ENCODE data around the gene ENGASE.
"Not testable (repeated sequence)": the region's sequence is repeated elsewhere in the genome, so short reads cannot be mapped to it uniquely, and the experiment has no call there.

DNA sequence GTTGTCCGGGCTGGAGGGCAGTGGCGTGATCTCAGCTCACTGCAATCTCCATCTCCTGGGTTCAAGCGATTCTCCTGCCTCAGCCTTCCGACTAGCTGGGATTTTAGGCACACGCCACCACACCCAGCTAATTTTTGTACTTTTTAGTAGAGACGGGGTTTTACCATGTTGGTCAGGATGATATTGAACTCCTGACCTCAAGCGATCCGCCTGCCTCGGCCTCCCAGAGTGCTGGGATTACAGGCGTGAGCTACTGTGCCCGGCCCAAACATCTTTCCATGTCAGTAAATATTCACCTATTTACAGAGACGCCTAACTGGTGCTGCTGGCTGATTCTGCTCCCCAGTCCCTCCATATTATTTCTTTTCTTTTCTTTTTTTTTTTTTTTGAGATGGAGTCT, 44.0 kb upstream of the ENGASE start:
- not testable (repeated sequence) for TF ChIP-seq EZH2phosphoT487 (IDR thresholded peaks at IDR 0.05; ENCODE audit: borderline replicate concordance, low read length); EZH2 (IDR thresholded peaks at IDR 0.05; ENCODE audit: low read length, unreplicated experiment)
- TF ChIP-seq, protein P1, sequence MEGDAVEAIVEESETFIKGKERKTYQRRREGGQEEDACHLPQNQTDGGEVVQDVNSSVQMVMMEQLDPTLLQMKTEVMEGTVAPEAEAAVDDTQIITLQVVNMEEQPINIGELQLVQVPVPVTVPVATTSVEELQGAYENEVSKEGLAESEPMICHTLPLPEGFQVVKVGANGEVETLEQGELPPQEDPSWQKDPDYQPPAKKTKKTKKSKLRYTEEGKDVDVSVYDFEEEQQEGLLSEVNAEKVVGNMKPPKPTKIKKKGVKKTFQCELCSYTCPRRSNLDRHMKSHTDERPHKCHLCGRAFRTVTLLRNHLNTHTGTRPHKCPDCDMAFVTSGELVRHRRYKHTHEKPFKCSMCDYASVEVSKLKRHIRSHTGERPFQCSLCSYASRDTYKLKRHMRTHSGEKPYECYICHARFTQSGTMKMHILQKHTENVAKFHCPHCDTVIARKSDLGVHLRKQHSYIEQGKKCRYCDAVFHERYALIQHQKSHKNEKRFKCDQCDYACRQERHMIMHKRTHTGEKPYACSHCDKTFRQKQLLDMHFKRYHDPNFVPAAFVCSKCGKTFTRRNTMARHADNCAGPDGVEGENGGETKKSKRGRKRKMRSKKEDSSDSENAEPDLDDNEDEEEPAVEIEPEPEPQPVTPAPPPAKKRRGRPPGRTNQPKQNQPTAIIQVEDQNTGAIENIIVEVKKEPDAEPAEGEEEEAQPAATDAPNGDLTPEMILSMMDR (conservative IDR thresholded peaks at IDR 0.05; ENCODE audit: low read depth, low read length): not testable (repeated sequence)

All from PC-3 (cell line).